Measurements from ENCODE around the gene CCDC33.

Gene CCDC33

GRCh38 chr15:74270854-74271520 is 34.9 kb downstream of the CCDC33 start:
- H3K4me3 ChIP-seq (ENCODE audit: low read length in 2 of 2) = no peak overlapping the region
- H3K9me3 ChIP-seq (replicated peaks in 1 of 2; ENCODE audit: control insufficient read depth in 2 of 2, insufficient read depth in 1 of 2, low read depth in 1 of 2, low read length in 2 of 2) = no peaks in the 10 kb centered on the region
- no peak overlapping the region for H3K27ac ChIP-seq (replicated peaks; ENCODE audit: low read length)
- no peak overlapping the region for H3K4me2 ChIP-seq (ENCODE audit: insufficient read depth, low read length, poor library complexity, severe bottlenecking)
- WGBS, 2 donors (ENCODE audit: extremely low coverage in 2 of 2, insufficient read length in 2 of 2, insufficient replicate concordance in 1 of 2) = no CpG with 5 or more reads among the region's 14 CpGs
- H3K4ac ChIP-seq (ENCODE audit: low read length) = no peak overlapping the region
- no peak overlapping the region for H3K14ac ChIP-seq (ENCODE audit: low read length)
- DNase-seq (ENCODE audit: low spot score) = no peak
- H4K91ac ChIP-seq (ENCODE audit: low read depth, low read length, poor library complexity) = no peak overlapping the region
- peak overlapping the region; percentile 46 for H2BK15ac ChIP-seq (ENCODE audit: low read length)
- peaks cover 0 to 3% of the 10 kb centered on the region in 2 donors for H3K4me1 ChIP-seq (ENCODE audit: control insufficient read depth in 2 of 2, insufficient read depth in 1 of 2, low read depth in 1 of 2, low read length in 2 of 2)
- H3K79me1 ChIP-seq (ENCODE audit: low read depth, low read length) = peaks cover 1% of the 10 kb centered on the region
- no peak overlapping the region for H2AFZ ChIP-seq (ENCODE audit: low read length)
- no peak overlapping the region for H4K8ac ChIP-seq (ENCODE audit: low read depth, low read length)
- no peak overlapping the region for H3K9ac ChIP-seq (ENCODE audit: low read depth, low read length, poor library complexity)
- H2BK5ac ChIP-seq (ENCODE audit: low read length) = no peak overlapping the region
- no peak overlapping the region for H3K23ac ChIP-seq (ENCODE audit: low read depth, low read length, poor library complexity)
- no peak overlapping the region for H2BK12ac ChIP-seq (ENCODE audit: low read length)
- H3K36me3 ChIP-seq (replicated peaks in 1 of 2; ENCODE audit: control insufficient read depth in 2 of 2, insufficient read depth in 2 of 2, low read length in 2 of 2) = no peaks in the 10 kb centered on the region
- no peak overlapping the region for H2BK120ac ChIP-seq (ENCODE audit: low read depth, low read length)
- H2AK5ac ChIP-seq (ENCODE audit: low read depth, low read length) = peak overlapping the region; percentile 49
- H3K18ac ChIP-seq (ENCODE audit: low read length) = peak overlapping the region; percentile 65
- peaks cover 0 to 4% (median 0%) of the 10 kb centered on the region in 3 experiments for H3K27me3 ChIP-seq (ENCODE audit: control insufficient read depth in 3 of 3, insufficient read depth in 3 of 3, low read depth in 1 of 3, low read length in 3 of 3)

DNA sequence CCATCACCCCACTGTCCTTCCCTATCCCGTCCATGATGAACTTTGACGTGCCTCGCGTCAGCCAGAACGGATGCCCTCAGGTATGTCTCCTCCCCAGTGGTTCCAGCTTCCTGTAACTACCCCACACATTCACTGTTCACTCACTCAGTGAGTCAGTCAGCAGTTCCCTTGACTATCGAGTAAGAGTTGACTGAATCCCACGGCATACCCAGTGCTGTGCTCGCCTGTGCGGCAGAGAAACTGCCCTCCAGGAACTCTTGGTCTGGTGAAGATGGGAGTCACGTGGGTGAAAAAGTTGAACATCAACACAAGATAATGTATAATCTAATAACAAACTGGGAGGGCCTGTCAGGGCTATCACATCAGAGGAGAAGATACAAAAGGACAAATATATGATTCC is 36.7 kb downstream of the CCDC33 start:
- H3K18ac ChIP-seq (ENCODE audit: low read length) = peak overlapping the region; percentile 25
- no CpG with 5 or more reads among the region's 10 CpGs for WGBS, 2 donors (ENCODE audit: extremely low coverage in 2 of 2, insufficient read length in 2 of 2, insufficient replicate concordance in 1 of 2)
- H4K8ac ChIP-seq (ENCODE audit: low read depth, low read length) = no peak overlapping the region
- no peak overlapping the region for H4K91ac ChIP-seq (ENCODE audit: low read depth, low read length, poor library complexity)
- H3K9me3 ChIP-seq (replicated peaks in 1 of 2; ENCODE audit: control insufficient read depth in 2 of 2, insufficient read depth in 1 of 2, low read depth in 1 of 2, low read length in 2 of 2) = no peaks in the 10 kb centered on the region
- no peak overlapping the region for H3K27ac ChIP-seq (replicated peaks; ENCODE audit: low read length)
- no peak overlapping the region for H3K14ac ChIP-seq (ENCODE audit: low read length)
- DNase-seq (ENCODE audit: low spot score) = no peak
- H3K9ac ChIP-seq (ENCODE audit: low read depth, low read length, poor library complexity) = no peak overlapping the region
- H3K27me3 ChIP-seq (ENCODE audit: control insufficient read depth in 3 of 3, insufficient read depth in 3 of 3, low read depth in 1 of 3, low read length in 3 of 3) = peaks cover 0 to 4% (median 0%) of the 10 kb centered on the region in 3 experiments
- no peak overlapping the region for H3K4me2 ChIP-seq (ENCODE audit: insufficient read depth, low read length, poor library complexity, severe bottlenecking)
- no peak overlapping the region for H2BK15ac ChIP-seq (ENCODE audit: low read length)
- H2BK120ac ChIP-seq (ENCODE audit: low read depth, low read length) = no peak overlapping the region
- no peak overlapping the region for H2AFZ ChIP-seq (ENCODE audit: low read length)
- H3K4me1 ChIP-seq (ENCODE audit: control insufficient read depth in 2 of 2, insufficient read depth in 1 of 2, low read depth in 1 of 2, low read length in 2 of 2) = peaks cover 0 to 3% of the 10 kb centered on the region in 2 donors
- H2BK5ac ChIP-seq (ENCODE audit: low read length) = no peak overlapping the region
- no peak overlapping the region for H2BK12ac ChIP-seq (ENCODE audit: low read length)
- H3K4ac ChIP-seq (ENCODE audit: low read length) = no peak overlapping the region
- H2AK5ac ChIP-seq (ENCODE audit: low read depth, low read length) = no peak overlapping the region
- H3K23ac ChIP-seq (ENCODE audit: low read depth, low read length, poor library complexity) = no peak overlapping the region
- no peaks in the 10 kb centered on the region for H3K36me3 ChIP-seq (replicated peaks in 1 of 2; ENCODE audit: control insufficient read depth in 2 of 2, insufficient read depth in 2 of 2, low read length in 2 of 2)
- H3K79me1 ChIP-seq (ENCODE audit: low read depth, low read length) = peaks cover 1% of the 10 kb centered on the region
- H3K4me3 ChIP-seq (ENCODE audit: low read length in 2 of 2) = no peak overlapping the region

DNA sequence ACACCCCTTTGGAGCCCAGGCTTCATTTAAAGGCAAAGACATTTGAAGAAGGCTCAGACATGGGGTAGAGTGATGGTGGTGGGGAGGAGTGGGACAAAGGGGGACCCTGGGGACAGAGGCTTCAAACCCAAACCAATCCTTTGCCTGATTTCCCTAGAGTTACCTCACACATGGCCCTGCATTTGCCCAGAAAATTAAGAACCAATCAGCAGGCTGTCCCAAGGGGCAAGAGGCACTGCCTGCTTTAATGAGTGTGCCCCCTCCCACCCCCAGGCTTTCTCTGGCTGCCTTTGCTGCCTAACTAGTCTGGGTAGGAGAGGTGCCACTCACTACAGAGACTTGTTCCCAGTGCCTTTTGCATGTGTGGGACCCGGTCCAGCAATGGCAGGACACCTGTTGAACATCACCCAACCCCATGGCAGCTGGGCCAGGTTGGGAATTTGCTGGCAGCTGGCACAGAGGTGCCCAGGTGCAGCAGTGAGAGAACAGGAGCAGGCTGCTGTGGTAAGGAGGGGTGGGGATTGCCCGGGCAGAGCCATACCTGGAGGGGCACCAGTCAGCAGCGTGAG is 38.4 kb downstream of the CCDC33 start:
- no peaks in the 10 kb centered on the region for H3K9me3 ChIP-seq (replicated peaks in 1 of 2; ENCODE audit: control insufficient read depth in 2 of 2, insufficient read depth in 1 of 2, low read depth in 1 of 2, low read length in 2 of 2)
- no peak for DNase-seq (ENCODE audit: low spot score)
- peaks cover 0 to 13% (median 0%) of the 10 kb centered on the region in 3 experiments for H3K27me3 ChIP-seq (ENCODE audit: control insufficient read depth in 3 of 3, insufficient read depth in 3 of 3, low read depth in 1 of 3, low read length in 3 of 3)
- no peak overlapping the region for H4K8ac ChIP-seq (ENCODE audit: low read depth, low read length)
- H3K79me1 ChIP-seq (ENCODE audit: low read depth, low read length) = peaks cover 1% of the 10 kb centered on the region
- no peak overlapping the region for H2AFZ ChIP-seq (ENCODE audit: low read length)
- no peak overlapping the region for H3K14ac ChIP-seq (ENCODE audit: low read length)
- H4K91ac ChIP-seq (ENCODE audit: low read depth, low read length, poor library complexity) = no peak overlapping the region
- no peak overlapping the region for H3K4me2 ChIP-seq (ENCODE audit: insufficient read depth, low read length, poor library complexity, severe bottlenecking)
- WGBS, 2 donors (ENCODE audit: extremely low coverage in 2 of 2, insufficient read length in 2 of 2, insufficient replicate concordance in 1 of 2) = no CpG with 5 or more reads among the region's 3 CpGs
- peak overlapping the region; percentile 2 for H3K18ac ChIP-seq (ENCODE audit: low read length)
- H2AK5ac ChIP-seq (ENCODE audit: low read depth, low read length) = no peak overlapping the region
- no peak overlapping the region for H2BK12ac ChIP-seq (ENCODE audit: low read length)
- H2BK15ac ChIP-seq (ENCODE audit: low read length) = no peak overlapping the region
- H3K9ac ChIP-seq (ENCODE audit: low read depth, low read length, poor library complexity) = no peak overlapping the region
- peak overlapping the region; percentile 11 for H2BK120ac ChIP-seq (ENCODE audit: low read depth, low read length)
- H3K4me3 ChIP-seq (ENCODE audit: low read length in 2 of 2) = no peak overlapping the region
- no peak overlapping the region for H3K27ac ChIP-seq (replicated peaks; ENCODE audit: low read length)
- H2BK5ac ChIP-seq (ENCODE audit: low read length) = no peak overlapping the region
- no peak overlapping the region for H3K4ac ChIP-seq (ENCODE audit: low read length)
- H3K23ac ChIP-seq (ENCODE audit: low read depth, low read length, poor library complexity) = no peak overlapping the region
- no peaks in the 10 kb centered on the region for H3K36me3 ChIP-seq (replicated peaks in 1 of 2; ENCODE audit: control insufficient read depth in 2 of 2, insufficient read depth in 2 of 2, low read length in 2 of 2)
- H3K4me1 ChIP-seq (ENCODE audit: control insufficient read depth in 2 of 2, insufficient read depth in 1 of 2, low read depth in 1 of 2, low read length in 2 of 2) = peaks cover 0 to 3% of the 10 kb centered on the region in 2 donors

DNA sequence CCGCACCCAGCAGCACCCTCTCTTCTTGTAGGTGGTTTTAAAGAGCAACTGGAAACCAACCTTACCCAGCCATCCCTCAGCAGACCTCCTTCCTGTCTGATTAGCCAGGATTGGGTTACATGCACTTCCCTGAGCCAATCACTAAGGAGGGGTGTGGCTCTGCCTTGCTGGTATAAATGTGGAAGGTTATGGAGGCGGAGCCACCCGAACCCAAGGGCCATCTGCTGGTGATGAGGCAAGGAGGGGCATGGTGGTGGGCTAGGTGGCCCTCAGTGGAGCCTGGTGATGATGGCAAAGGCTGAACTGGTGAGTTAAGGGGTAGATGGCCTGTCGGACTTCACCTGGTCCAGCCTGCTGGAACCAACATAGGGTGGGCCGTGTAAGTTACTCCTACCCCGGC is 39.8 kb downstream of the CCDC33 start:
- DNase-seq (ENCODE audit: low spot score) = no peak
- H3K4me1 ChIP-seq (ENCODE audit: control insufficient read depth in 2 of 2, insufficient read depth in 1 of 2, low read depth in 1 of 2, low read length in 2 of 2) = peaks cover 0 to 3% of the 10 kb centered on the region in 2 donors
- no peak overlapping the region for H4K91ac ChIP-seq (ENCODE audit: low read depth, low read length, poor library complexity)
- no peaks in the 10 kb centered on the region for H3K36me3 ChIP-seq (replicated peaks in 1 of 2; ENCODE audit: control insufficient read depth in 2 of 2, insufficient read depth in 2 of 2, low read length in 2 of 2)
- H3K27ac ChIP-seq (replicated peaks; ENCODE audit: low read length) = no peak overlapping the region
- H2BK12ac ChIP-seq (ENCODE audit: low read length) = no peak overlapping the region
- no peak overlapping the region for H3K4me3 ChIP-seq (ENCODE audit: low read length in 2 of 2)
- H4K8ac ChIP-seq (ENCODE audit: low read depth, low read length) = no peak overlapping the region
- no peak overlapping the region for H2BK15ac ChIP-seq (ENCODE audit: low read length)
- no peak overlapping the region for H2AFZ ChIP-seq (ENCODE audit: low read length)
- WGBS, 2 donors (ENCODE audit: extremely low coverage in 2 of 2, insufficient read length in 2 of 2, insufficient replicate concordance in 1 of 2) = no CpG with 5 or more reads among the region's 6 CpGs
- H3K27me3 ChIP-seq (ENCODE audit: control insufficient read depth in 3 of 3, insufficient read depth in 3 of 3, low read depth in 1 of 3, low read length in 3 of 3) = peaks cover 0 to 13% (median 0%) of the 10 kb centered on the region in 3 experiments
- H2AK5ac ChIP-seq (ENCODE audit: low read depth, low read length) = peak overlapping the region; percentile 45
- no peak overlapping the region for H3K18ac ChIP-seq (ENCODE audit: low read length)
- H3K9ac ChIP-seq (ENCODE audit: low read depth, low read length, poor library complexity) = no peak overlapping the region
- H3K14ac ChIP-seq (ENCODE audit: low read length) = no peak overlapping the region
- no peak overlapping the region for H2BK5ac ChIP-seq (ENCODE audit: low read length)
- no peak overlapping the region for H3K4ac ChIP-seq (ENCODE audit: low read length)
- peak overlapping the region; percentile 5 for H3K23ac ChIP-seq (ENCODE audit: low read depth, low read length, poor library complexity)
- H3K4me2 ChIP-seq (ENCODE audit: insufficient read depth, low read length, poor library complexity, severe bottlenecking) = no peak overlapping the region
- peaks cover 1% of the 10 kb centered on the region for H3K79me1 ChIP-seq (ENCODE audit: low read depth, low read length)
- no peaks in the 10 kb centered on the region for H3K9me3 ChIP-seq (replicated peaks in 1 of 2; ENCODE audit: control insufficient read depth in 2 of 2, insufficient read depth in 1 of 2, low read depth in 1 of 2, low read length in 2 of 2)
- H2BK120ac ChIP-seq (ENCODE audit: low read depth, low read length) = peak overlapping the region; percentile 2
